Mesendoderm (in vitro differentiated cells): Measurements from ENCODE around the gene NFE2L3.
"Not testable (repeated sequence)": the region's sequence is repeated elsewhere in the genome, so short reads cannot be mapped to it uniquely, and the experiment has no call there.

ENCODE experiments used
- DNase-seq: peaks from one replicate; pipeline ENCODE4 v3.0.0; 2013
- H2AK5ac ChIP-seq: 2 replicates; pipeline ENCODE4 v1.6.1; 2013; ENCODE audit warnings: low read length, inconsistent platforms
- H2BK120ac ChIP-seq: 2 replicates; pipeline ENCODE4 v1.6.1; 2013; ENCODE audit warnings: low read depth, mild to moderate bottlenecking, low read length, moderate library complexity, mixed read lengths
- H2BK15ac ChIP-seq: replicated peaks from 2 replicates; pipeline ENCODE4 v1.6.1; 2013; ENCODE audit warnings: low read depth, mild to moderate bottlenecking, moderate library complexity
- H2BK5ac ChIP-seq: 2 replicates; pipeline ENCODE4 v1.6.1; 2013; ENCODE audit warnings: low read length, inconsistent platforms
- H3K18ac ChIP-seq: 2 replicates; pipeline ENCODE4 v1.6.1; 2013; ENCODE audit warnings: mild to moderate bottlenecking, low read length, mixed read lengths
- H3K23ac ChIP-seq: one replicate; pipeline ENCODE4 v1.6.1; 2013; ENCODE audit warnings: low read length
- H3K27ac ChIP-seq: 2 replicates; pipeline ENCODE4 v1.5.1; 2013; ENCODE audit warnings: low read depth, mild to moderate bottlenecking, inconsistent platforms, low read length, moderate library complexity
- H3K27me3 ChIP-seq: 2 replicates; pipeline ENCODE4 v1.6.1; 2013; ENCODE audit warnings: low read length, control low read depth, mild to moderate bottlenecking, inconsistent platforms; ENCODE audit not compliant: insufficient read depth, poor library complexity
- H3K36me3 ChIP-seq: 2 replicates; pipeline ENCODE4 v1.6.1; 2013; ENCODE audit warnings: low read length, inconsistent platforms; ENCODE audit not compliant: control insufficient read depth, insufficient read depth
- H3K4ac ChIP-seq: one replicate; pipeline ENCODE4 v1.6.1; 2013; ENCODE audit warnings: low read depth, mild to moderate bottlenecking, low read length, moderate library complexity
- H3K4me1 ChIP-seq: 2 replicates; pipeline ENCODE4 v1.6.1; 2013; ENCODE audit warnings: low read depth, low read length, inconsistent platforms; ENCODE audit not compliant: control insufficient read depth
- H3K4me2 ChIP-seq: 2 replicates; pipeline ENCODE4 v1.6.1; 2013; ENCODE audit warnings: low read length
- H3K4me3 ChIP-seq: 2 replicates; pipeline ENCODE4 v1.5.1; 2013; ENCODE audit warnings: mild to moderate bottlenecking, low read length
- H3K56ac ChIP-seq: one replicate; pipeline ENCODE4 v1.6.1; 2013; ENCODE audit warnings: low read length
- H3K79me1 ChIP-seq: 2 replicates; pipeline ENCODE4 v1.6.1; 2013; ENCODE audit warnings: low read length, inconsistent platforms
- H3K79me2 ChIP-seq: 2 replicates; pipeline ENCODE4 v1.6.1; 2013; ENCODE audit warnings: mild to moderate bottlenecking, low read length; ENCODE audit not compliant: control insufficient read depth, insufficient read depth
- H3K9ac ChIP-seq: 2 replicates; pipeline ENCODE4 v1.6.1; 2013; ENCODE audit warnings: low read length, inconsistent platforms
- H4K5ac ChIP-seq: one replicate; pipeline ENCODE4 v1.6.1; 2013; ENCODE audit warnings: low read length
- H4K8ac ChIP-seq: one replicate; pipeline ENCODE4 v1.6.1; 2013; ENCODE audit warnings: low read depth, mild to moderate bottlenecking, control low read depth, low read length, moderate library complexity
- whole genome bisulfite sequencing: extraction: QIAGEN DNeasy Blood & Tissue Kit; methylation state at CpG from one replicate; pipeline ENCODE4 v1.1.7; 2013; ENCODE audit warnings: low lambda C conversion rate, missing lambda C conversion rate; ENCODE audit not compliant: insufficient coverage; ENCODE audit errors: extremely low coverage; 5-methylcytosine and 5-hydroxymethylcytosine counted together

NFE2L3 gene

GRCh38 chr7:26183545-26184280, 31.7 kb downstream of the NFE2L3 start:
- H4K5ac ChIP-seq: no peak overlapping the region
- no peak overlapping the region for H3K4me3 ChIP-seq
- H3K4me1 ChIP-seq: no peaks in the 10 kb centered on the region
- no peak overlapping the region for H2AK5ac ChIP-seq
- no peak overlapping the region for H3K56ac ChIP-seq
- H2BK5ac ChIP-seq: no peak overlapping the region
- H3K18ac ChIP-seq: no peak overlapping the region
- no peaks in the 10 kb centered on the region for H3K79me2 ChIP-seq
- no peak overlapping the region for H3K27ac ChIP-seq
- no peak overlapping the region for H2BK120ac ChIP-seq
- no peak overlapping the region for H3K4me2 ChIP-seq
- DNase-seq: no peak
- no peak overlapping the region for H3K23ac ChIP-seq
- H3K27me3 ChIP-seq: no peaks in the 10 kb centered on the region
- H4K8ac ChIP-seq: no peak overlapping the region
- no peak overlapping the region for H2BK15ac ChIP-seq
- no peaks in the 10 kb centered on the region for H3K79me1 ChIP-seq
- WGBS: no CpG with 5 or more reads among the region's 4 CpGs
- H3K9ac ChIP-seq: no peak overlapping the region
- no peaks in the 10 kb centered on the region for H3K36me3 ChIP-seq
- no peak overlapping the region for H3K4ac ChIP-seq

GRCh38 chr7:26184281-26185101, 32.5 kb downstream of the NFE2L3 start:
- WGBS: no CpG with 5 or more reads among the region's 4 CpGs
- not testable (repeated sequence) for H3K4me2 ChIP-seq, H3K18ac ChIP-seq, H3K27me3 ChIP-seq, H4K8ac ChIP-seq, H3K79me1 ChIP-seq, H3K27ac ChIP-seq, DNase-seq, H2AK5ac ChIP-seq, H3K36me3 ChIP-seq, H3K56ac ChIP-seq, H4K5ac ChIP-seq, H2BK15ac ChIP-seq, H2BK5ac ChIP-seq, H2BK120ac ChIP-seq, H3K4me3 ChIP-seq, H3K79me2 ChIP-seq, H3K4me1 ChIP-seq, H3K23ac ChIP-seq, H3K4ac ChIP-seq, H3K9ac ChIP-seq

- Histone ChIP-seq H2BK15ac (no peak overlapping the region), H4K8ac (no peak overlapping the region), H3K36me3 (peaks cover 5% of the 10 kb centered on the region), H2BK5ac (no peak overlapping the region), H3K4me1 (no peaks in the 10 kb centered on the region), H3K79me1 (no peaks in the 10 kb centered on the region), H3K23ac (no peak overlapping the region), H3K56ac (no peak overlapping the region), H4K5ac (no peak overlapping the region), H3K27ac (no peak overlapping the region), H3K18ac (no peak overlapping the region), H2BK120ac (no peak overlapping the region), H3K4ac (no peak overlapping the region), H3K4me3 (no peak overlapping the region), H2AK5ac (no peak overlapping the region), H3K4me2 (no peak overlapping the region), H3K9ac (no peak overlapping the region), H3K27me3 (no peaks in the 10 kb centered on the region), H3K79me2 (peaks cover under 1% of the 10 kb centered on the region)
- no peak for DNase-seq
- WGBS: no CpG with 5 or more reads among the region's 10 CpGs
Measured at GRCh38 chr7:26185131-26185843, 33.3 kb downstream of the NFE2L3 start.

GRCh38 chr7:26185844-26186180, 33.8 kb downstream of the NFE2L3 start:
- Histone ChIP-seq H4K8ac (no peak overlapping the region), H3K4me1 (no peaks in the 10 kb centered on the region), H3K79me2 (peaks cover 5% of the 10 kb centered on the region), H2BK120ac (no peak overlapping the region), H3K79me1 (no peaks in the 10 kb centered on the region), H2BK5ac (no peak overlapping the region), H3K9ac (no peak overlapping the region), H3K27me3 (no peaks in the 10 kb centered on the region), H3K4ac (no peak overlapping the region), H3K56ac (no peak overlapping the region), H3K18ac (no peak overlapping the region), H2AK5ac (no peak overlapping the region), H3K4me3 (no peak overlapping the region), H3K36me3 (peaks cover 9% of the 10 kb centered on the region), H3K23ac (no peak overlapping the region), H2BK15ac (no peak overlapping the region), H4K5ac (no peak overlapping the region), H3K4me2 (no peak overlapping the region), H3K27ac (no peak overlapping the region)
- DNase-seq: no peak
- WGBS: no CpG with 5 or more reads among the region's 1 CpG

- H3K4me3 ChIP-seq: no peak overlapping the region
- WGBS: no CpG with 5 or more reads among the region's 5 CpGs
- H3K27ac ChIP-seq: no peak overlapping the region
- no peaks in the 10 kb centered on the region for H3K79me1 ChIP-seq
- H4K8ac ChIP-seq: no peak overlapping the region
- H3K4me2 ChIP-seq: no peak overlapping the region
- H3K9ac ChIP-seq: no peak overlapping the region
- peaks cover 11% of the 10 kb centered on the region for H3K36me3 ChIP-seq
- no peaks in the 10 kb centered on the region for H3K27me3 ChIP-seq
- DNase-seq: no peak
- peaks cover 6% of the 10 kb centered on the region for H3K79me2 ChIP-seq
- H2BK120ac ChIP-seq: no peak overlapping the region
- H3K4ac ChIP-seq: no peak overlapping the region
- H2AK5ac ChIP-seq: no peak overlapping the region
- no peak overlapping the region for H3K23ac ChIP-seq
- H3K4me1 ChIP-seq: no peaks in the 10 kb centered on the region
- H3K56ac ChIP-seq: no peak overlapping the region
- no peak overlapping the region for H2BK5ac ChIP-seq
- H3K18ac ChIP-seq: no peak overlapping the region
- H4K5ac ChIP-seq: no peak overlapping the region
- no peak overlapping the region for H2BK15ac ChIP-seq
Measured at GRCh38 chr7:26186364-26187311, 34.6 kb downstream of the NFE2L3 start.
